ENCODE data around the gene STAG2.

DNA sequence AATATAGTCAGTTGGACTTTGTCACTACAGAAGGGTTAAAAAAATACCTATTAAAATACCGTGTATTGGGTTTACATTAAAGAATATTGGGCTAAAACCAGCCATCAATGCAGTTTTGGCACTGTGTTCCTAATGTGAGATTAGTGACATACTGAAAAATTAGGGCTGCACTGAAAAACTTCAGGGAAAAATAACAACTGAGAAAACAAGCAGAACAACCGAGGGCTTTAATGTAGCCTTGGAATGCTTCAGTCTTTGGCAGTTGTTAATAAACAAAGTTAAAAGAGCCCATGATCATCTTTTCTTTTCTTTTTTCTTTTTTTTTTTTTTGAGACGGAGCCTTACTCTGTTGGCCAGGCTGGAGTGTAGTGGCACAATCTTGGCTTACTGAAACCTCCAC lies 12.4 kb downstream of the STAG2 start:
- TF ChIP-seq EZH2phosphoT487 (IDR thresholded peaks at IDR 0.05; ENCODE audit: insufficient read depth, low read depth) (no peak), EZH2 (IDR thresholded peaks at IDR 0.05; ENCODE audit: insufficient read depth, poor library complexity, severe bottlenecking) (no peak)

Data from GM23248 (cell line).